Measurements from ENCODE around the gene AURKA. TPM values are rescaled to one million over a fixed set of nuclear protein-coding genes. Genes with fewer than 3 reads are reported as not detected.

Gene AURKA
- total RNA-seq, 3 donors from 2014 or later (not counting 1 experiment from before 2014, with no cell fraction given): 1.5 to 2.9 (median 2.0) TPM

DNA sequence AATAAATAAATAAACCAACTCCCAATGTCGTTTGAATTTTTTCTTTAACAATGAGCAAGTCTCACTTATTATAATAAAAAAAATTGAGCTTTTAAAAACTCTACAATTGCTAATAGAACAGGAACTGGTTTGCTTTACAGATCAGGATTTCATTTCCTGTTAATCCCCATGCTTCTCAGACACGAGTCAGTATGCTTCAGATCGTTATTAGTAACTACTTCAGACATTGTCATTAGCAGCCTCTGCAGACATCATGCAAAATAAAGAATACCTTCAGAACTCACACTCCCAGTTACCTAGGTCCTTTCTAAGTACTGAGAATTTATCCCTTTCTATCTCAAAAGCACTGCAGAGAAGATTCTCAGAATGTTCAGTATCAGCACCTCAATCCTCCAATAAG, 43.3 kb downstream of the AURKA start:
- no peak for DNase-seq
- Mint-ChIP-seq H3K4me1 (peaks cover 0 to 6% of the 10 kb centered on the region in 2 donors), H3K27me3 (ENCODE audit: low read depth in 2 of 2) (peaks cover 43 to 44% of the 10 kb centered on the region in 2 donors), H3K36me3 (no peaks in the 10 kb centered on the region), H3K9me3 (no peaks in the 10 kb centered on the region), H3K27ac (no peak overlapping the region), H3K4me3 (no peak overlapping the region)
- Histone ChIP-seq H3K27me3 (ENCODE audit: control insufficient read depth, insufficient read depth, low read length) (peaks cover 4% of the 10 kb centered on the region), H3K36me3 (ENCODE audit: control insufficient read depth, insufficient read depth, low read length) (no peaks in the 10 kb centered on the region), H3K4me3 (ENCODE audit: low read length) (no peak overlapping the region), H3K4me1 (ENCODE audit: control insufficient read depth, insufficient read depth, low read length) (peaks cover 4% of the 10 kb centered on the region), H3K27ac (ENCODE audit: low read length) (no peak overlapping the region), H3K9me3 (ENCODE audit: control insufficient read depth, insufficient read depth, low read length) (no peaks in the 10 kb centered on the region)
- TF ChIP-seq, protein P1, sequence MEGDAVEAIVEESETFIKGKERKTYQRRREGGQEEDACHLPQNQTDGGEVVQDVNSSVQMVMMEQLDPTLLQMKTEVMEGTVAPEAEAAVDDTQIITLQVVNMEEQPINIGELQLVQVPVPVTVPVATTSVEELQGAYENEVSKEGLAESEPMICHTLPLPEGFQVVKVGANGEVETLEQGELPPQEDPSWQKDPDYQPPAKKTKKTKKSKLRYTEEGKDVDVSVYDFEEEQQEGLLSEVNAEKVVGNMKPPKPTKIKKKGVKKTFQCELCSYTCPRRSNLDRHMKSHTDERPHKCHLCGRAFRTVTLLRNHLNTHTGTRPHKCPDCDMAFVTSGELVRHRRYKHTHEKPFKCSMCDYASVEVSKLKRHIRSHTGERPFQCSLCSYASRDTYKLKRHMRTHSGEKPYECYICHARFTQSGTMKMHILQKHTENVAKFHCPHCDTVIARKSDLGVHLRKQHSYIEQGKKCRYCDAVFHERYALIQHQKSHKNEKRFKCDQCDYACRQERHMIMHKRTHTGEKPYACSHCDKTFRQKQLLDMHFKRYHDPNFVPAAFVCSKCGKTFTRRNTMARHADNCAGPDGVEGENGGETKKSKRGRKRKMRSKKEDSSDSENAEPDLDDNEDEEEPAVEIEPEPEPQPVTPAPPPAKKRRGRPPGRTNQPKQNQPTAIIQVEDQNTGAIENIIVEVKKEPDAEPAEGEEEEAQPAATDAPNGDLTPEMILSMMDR (IDR thresholded peaks at IDR 0.05): no peak
- intact Hi-C loops (cut with micrococcal nuclease): no loop called here
- no peak for ATAC-seq
- 5% methylated on average over 3 of the region's 3 CpGs for WGBS (ENCODE audit: insufficient coverage)

DNA sequence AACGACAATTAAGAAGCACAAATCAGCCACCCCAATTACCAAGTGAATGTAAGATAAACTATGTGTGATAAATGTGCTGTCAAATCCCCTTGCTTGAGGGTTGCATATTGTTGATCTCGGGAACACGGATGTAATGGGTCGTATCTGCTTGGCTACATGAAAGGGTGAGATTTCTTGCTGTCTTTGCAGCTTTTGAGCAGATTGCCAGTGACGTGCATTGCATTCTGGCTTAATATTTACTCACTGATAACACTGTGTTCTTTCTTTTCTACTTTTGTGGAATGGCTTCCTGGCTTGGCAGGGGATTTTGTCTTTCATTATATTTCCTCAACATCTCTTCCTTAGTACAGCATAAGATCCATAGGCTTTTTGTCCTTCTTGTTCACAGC, 43.7 kb downstream of the AURKA start:
- H3K9me3 Mint-ChIP-seq: no peaks in the 10 kb centered on the region
- no peak overlapping the region for H3K4me3 Mint-ChIP-seq
- peaks cover 43 to 44% of the 10 kb centered on the region in 2 donors for H3K27me3 Mint-ChIP-seq (ENCODE audit: low read depth in 2 of 2)
- DNase-seq (no peak), ATAC-seq (no peak)
- no peak overlapping the region for H3K4me3 ChIP-seq (ENCODE audit: low read length)
- no peak overlapping the region for H3K27ac ChIP-seq (ENCODE audit: low read length)
- H3K36me3 ChIP-seq (ENCODE audit: control insufficient read depth, insufficient read depth, low read length): no peaks in the 10 kb centered on the region
- WGBS (ENCODE audit: insufficient coverage): 33% methylated on average over 4 of the region's 5 CpGs
- no peak overlapping the region for H3K27ac Mint-ChIP-seq
- no peaks in the 10 kb centered on the region for H3K36me3 Mint-ChIP-seq
- H3K9me3 ChIP-seq (ENCODE audit: control insufficient read depth, insufficient read depth, low read length): no peaks in the 10 kb centered on the region
- H3K27me3 ChIP-seq (ENCODE audit: control insufficient read depth, insufficient read depth, low read length): peaks cover 8% of the 10 kb centered on the region
- peaks cover 6% of the 10 kb centered on the region for H3K4me1 ChIP-seq (ENCODE audit: control insufficient read depth, insufficient read depth, low read length)
- TF ChIP-seq, protein P1 (IDR thresholded peaks at IDR 0.05): no peak
- intact Hi-C loops (cut with micrococcal nuclease): no loop called here
- H3K4me1 Mint-ChIP-seq: peaks cover 4 to 10% of the 10 kb centered on the region in 2 donors

DNA sequence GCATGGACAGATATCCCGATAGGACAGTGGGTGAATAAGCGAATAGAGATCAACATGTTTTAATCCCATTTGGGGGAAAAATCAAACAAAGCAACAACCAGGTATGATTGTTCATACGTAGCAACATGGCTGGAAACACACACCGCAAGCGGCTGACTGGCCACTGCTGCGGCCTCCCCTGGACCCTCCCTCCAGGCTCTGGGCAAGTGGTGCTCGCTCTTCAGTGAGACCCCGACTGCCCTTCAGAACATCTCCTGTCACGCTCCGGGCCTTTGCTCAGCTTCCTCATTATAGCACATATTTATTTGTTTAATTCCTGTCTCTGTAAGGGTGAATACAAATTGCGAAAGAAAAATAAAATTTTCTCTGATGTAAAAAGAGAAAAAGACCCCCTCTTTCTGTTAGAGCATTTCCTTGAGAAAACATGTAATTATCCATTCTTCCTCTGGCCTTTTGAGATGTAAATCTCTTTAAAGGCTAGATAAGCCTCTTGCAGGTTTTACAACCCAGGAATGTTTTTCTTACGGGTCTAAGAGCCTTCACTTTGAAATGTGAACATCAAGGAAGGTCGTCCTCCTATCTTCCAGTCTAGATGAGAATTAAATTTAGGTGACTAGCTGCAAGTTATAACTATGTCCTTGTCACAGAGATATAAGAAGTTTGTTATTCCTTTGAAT, 44.2 kb downstream of the AURKA start:
- TF ChIP-seq, protein P1 (IDR thresholded peaks at IDR 0.05): no peak
- intact Hi-C loops (cut with micrococcal nuclease): no loop called here
- WGBS (ENCODE audit: insufficient coverage): 69% methylated on average over 10 of the region's 13 CpGs
- ATAC-seq: no peak
- Histone ChIP-seq H3K36me3 (ENCODE audit: control insufficient read depth, insufficient read depth, low read length) (no peaks in the 10 kb centered on the region), H3K9me3 (ENCODE audit: control insufficient read depth, insufficient read depth, low read length) (no peaks in the 10 kb centered on the region), H3K27ac (ENCODE audit: low read length) (no peak overlapping the region), H3K4me3 (ENCODE audit: low read length) (no peak overlapping the region), H3K4me1 (ENCODE audit: control insufficient read depth, insufficient read depth, low read length) (peaks cover 6% of the 10 kb centered on the region), H3K27me3 (ENCODE audit: control insufficient read depth, insufficient read depth, low read length) (peaks cover 13% of the 10 kb centered on the region)
- no peaks in the 10 kb centered on the region for H3K9me3 Mint-ChIP-seq
- no peak overlapping the region for H3K4me3 Mint-ChIP-seq
- peaks cover 5 to 10% of the 10 kb centered on the region in 2 donors for H3K4me1 Mint-ChIP-seq
- no peaks in the 10 kb centered on the region for H3K36me3 Mint-ChIP-seq
- peaks cover 46 to 49% of the 10 kb centered on the region in 2 donors for H3K27me3 Mint-ChIP-seq (ENCODE audit: low read depth in 2 of 2)
- no peak for DNase-seq
- H3K27ac Mint-ChIP-seq: no peak overlapping the region

DNA sequence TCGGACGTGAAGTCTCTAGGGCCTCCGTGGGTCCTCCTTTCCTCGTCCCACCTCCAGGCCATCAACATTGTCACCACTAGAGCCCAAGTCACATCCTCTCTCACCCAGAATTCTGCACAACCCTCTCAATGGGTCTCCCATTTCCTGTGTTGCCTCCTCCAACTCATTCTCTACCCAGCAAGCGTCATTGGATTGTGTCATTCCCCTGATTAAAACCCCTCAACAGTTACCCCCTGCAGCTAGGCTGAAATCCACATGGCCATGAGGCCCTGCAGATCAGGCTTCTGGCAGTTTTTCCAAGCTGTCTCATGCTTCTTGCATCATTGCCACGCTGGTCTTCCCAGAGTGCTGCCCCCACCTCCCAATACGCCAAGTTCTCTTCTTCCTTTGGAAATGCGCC, 46.1 kb downstream of the AURKA start:
- Histone ChIP-seq H3K4me1 (ENCODE audit: control insufficient read depth, insufficient read depth, low read length) (peaks cover 6% of the 10 kb centered on the region), H3K4me3 (ENCODE audit: low read length) (no peak overlapping the region), H3K36me3 (ENCODE audit: control insufficient read depth, insufficient read depth, low read length) (no peaks in the 10 kb centered on the region), H3K27me3 (ENCODE audit: control insufficient read depth, insufficient read depth, low read length) (peaks cover 14% of the 10 kb centered on the region), H3K9me3 (ENCODE audit: control insufficient read depth, insufficient read depth, low read length) (no peaks in the 10 kb centered on the region), H3K27ac (ENCODE audit: low read length) (no peak overlapping the region)
- Mint-ChIP-seq H3K27me3 (ENCODE audit: low read depth in 2 of 2) (peaks cover 46 to 57% of the 10 kb centered on the region in 2 donors), H3K9me3 (no peaks in the 10 kb centered on the region), H3K27ac (no peak overlapping the region), H3K36me3 (no peaks in the 10 kb centered on the region), H3K4me3 (no peak overlapping the region), H3K4me1 (peaks cover 5 to 10% of the 10 kb centered on the region in 2 donors)
- ATAC-seq (no peak), DNase-seq (no peak)
- intact Hi-C loops (cut with micrococcal nuclease): no loop called here
- WGBS (ENCODE audit: insufficient coverage): 84% methylated on average over 8 of the region's 8 CpGs
- TF ChIP-seq, protein P1 (IDR thresholded peaks at IDR 0.05): no peak

Measured in natural killer cell (primary cell).